ENCODE measurements around the gene CST4.
"Not testable (repeated sequence)": the region's sequence is repeated elsewhere in the genome, so short reads cannot be mapped to it uniquely, and the experiment has no call there.

Gene CST4

DNA sequence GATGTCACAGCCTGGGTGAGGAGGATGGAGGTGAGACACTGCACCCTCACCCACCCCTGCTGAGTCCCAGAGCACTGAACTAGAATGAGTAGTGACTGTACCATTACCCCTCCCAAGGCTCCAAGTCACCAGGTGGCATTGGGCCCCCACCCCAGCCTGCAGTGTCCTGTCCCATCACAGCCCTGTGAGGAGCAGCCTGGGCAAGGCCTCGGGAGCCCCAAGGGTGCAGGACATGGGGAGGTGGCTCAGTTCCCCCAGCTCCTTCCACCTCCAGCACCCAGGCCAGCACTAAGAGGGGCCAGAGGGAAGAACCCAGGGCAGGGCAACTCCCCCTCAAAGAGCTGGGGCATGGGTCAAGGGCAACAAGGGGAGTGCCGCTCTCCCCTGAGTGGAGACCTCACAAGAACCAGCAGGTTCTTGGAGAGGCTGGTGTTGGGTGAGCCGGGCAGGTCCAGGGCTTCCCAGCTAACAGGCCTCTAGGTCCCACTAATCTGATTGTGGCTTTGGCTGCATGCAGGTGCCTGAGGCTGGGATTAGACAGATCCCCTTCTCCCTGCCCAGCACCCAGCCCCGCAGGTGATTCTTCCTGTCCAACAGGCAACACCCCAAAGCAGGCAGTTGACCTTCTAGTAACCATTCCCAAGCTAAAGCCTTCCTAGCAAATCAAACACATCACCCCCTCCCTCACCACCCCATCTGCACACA lies 2.6 kb downstream of the CST4 start:
- no peak for DNase-seq

DNA sequence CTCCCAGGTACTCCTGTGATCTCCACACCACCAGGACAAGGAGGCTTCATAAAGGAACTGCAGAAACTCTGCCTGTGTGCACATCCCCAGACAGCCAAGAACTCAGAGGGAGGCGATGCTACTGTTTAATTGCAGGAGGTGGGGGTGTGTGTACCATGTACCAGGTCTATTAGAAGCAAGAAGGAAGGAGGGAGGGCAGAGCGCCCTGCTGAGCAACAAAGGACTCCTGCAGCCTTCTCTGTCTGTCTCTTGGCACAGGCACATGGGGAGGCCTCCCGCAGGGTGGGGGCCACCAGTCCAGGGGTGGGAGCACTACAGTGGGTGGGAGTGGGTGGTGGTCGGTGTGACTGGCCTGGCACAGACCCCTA lies 3.3 kb downstream of the CST4 start:
- not testable (repeated sequence) for DNase-seq

DNA sequence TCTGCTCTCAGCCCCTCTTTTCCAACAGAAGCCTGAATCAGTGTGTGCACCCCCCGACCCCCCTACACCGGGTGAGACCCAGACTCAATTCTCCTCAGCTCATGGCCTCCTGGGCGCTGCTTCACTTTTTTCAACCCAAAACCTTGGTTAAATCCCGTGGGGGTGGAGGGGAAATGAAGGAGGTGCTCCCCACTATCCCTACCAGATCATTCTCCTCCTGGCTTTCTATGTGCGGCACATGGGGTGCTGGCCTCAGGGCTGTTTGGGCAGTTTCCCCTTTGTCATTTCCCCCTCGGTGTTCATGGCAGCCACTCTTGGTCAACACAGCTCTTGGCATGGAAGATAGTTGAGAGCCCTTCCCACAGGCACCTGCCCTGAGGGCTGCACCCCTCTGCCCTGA lies 4.6 kb downstream of the CST4 start:
- no peak for DNase-seq

DNA sequence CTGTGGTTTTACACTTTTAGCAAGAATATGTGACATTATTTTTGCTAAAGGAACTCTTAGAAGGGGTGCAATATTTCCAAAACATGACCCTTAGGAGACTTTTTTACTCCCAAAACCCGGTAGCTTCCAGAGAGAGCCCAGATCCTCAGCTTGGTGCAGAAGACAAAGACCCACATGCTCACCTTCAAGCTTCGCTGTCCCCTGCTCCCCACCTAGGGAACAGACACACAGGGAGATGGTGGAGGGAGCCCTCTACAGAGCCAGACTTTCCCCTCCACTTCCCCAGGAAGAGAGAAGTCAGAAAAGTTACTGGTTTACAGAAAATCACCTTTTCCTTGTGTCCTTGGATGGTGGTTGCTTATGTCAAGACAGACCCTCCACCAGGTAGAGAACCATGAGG lies 5.0 kb downstream of the CST4 start:
- no peak for DNase-seq

DNA sequence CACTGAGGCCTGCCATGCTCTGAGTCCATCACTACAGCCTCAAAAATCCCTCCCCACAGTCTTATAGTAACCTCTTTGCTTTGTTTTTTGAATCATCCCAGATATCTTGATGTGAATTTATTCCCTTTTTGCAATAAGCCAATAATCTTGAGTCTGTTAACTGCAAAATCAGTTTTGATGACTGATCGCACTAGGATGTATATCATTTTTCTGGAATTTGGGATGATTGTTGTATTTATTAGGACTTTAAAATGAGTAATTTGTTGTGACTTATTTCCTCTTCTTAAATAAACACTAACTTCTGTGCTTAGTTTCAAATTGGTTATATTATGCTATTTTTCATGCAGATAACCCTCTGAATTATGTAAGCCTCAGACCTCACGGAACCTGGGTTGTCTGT lies 5.6 kb downstream of the CST4 start:
- DNase-seq, result no peak

DNA sequence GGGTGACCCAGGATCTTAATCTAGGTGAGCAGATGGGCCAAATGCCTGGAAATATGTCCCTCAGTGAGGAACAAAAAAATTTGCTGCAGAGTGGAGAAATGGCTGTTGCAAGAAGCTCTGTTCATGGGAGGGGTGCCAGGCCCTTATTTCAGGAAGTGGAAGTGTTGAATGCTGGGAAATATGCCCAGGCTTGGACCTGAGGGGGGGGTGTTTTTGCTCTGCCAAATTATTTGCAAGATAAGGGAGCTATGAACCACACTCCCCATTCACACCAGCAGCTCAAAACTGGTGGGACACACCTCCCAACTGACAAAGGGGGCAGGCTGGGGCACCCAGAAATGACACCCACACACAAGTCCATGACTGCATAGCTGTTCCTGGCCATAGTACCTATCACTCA lies 8.7 kb downstream of the CST4 start:
- no peak for DNase-seq

DNA sequence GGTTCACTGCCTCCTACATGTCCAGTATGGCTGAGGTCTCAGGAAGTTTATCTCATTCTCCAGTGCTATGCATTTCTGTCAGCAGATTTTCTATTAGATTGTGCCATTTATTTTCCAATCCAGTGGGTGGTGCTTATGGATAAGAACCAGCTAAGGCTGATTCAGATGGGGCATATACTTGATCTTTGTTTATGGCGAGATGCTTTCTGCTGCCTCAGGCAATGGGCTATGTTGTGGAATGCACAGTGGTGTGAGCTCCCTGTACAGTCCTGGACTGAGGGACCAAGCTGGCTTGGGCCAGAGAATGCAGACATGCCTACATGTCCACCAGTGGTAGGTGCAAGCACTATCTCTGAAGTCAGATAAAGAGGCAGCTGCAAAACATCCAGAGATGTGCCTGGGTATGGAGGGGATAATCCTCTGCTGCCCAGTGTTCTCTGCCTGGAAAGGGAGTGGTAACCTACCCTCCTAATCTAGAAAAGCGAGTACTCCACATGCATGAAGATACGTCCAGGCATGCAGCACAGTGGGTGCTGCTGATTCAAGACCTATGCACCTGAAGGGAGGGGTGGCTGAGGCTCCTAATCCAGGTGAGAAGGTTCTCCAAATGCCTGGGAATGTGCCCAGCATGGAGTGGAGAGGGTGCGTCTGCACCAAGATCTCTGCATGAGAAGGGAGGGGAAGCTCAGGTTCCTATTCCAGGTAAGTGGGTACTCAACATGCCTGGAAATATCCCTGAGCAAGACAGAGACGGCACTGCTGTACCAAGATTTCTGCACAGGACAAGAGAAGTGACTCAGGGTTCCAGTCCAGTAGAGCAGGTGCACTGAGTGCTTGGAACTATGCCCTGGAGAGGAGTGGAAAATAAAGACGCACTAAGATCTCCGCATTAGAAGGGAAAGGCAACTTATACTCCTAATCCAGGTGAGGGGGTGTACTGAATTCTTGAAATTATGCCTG lies 9.4 kb downstream of the CST4 start:
- DNase-seq, result no peak

DNA sequence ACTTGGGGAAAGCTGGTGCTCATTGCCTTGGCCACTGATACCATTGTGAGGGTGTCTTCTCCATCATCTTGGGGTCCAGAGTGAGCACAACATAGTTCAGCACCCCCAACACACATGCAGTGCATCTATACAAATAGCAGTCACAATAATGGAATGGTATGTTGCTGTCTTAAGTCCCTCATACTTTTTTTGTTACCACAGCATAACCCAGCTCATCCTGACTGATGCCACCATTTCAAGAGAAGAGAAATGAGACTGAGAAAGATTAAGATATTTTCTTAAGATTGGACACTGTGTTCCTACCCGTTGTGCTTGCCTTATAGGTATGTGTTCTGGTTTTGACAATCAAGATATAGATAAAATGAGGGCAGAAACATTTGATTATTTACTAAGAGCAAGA lies 15.6 kb downstream of the CST4 start:
- no peak for DNase-seq

DNA sequence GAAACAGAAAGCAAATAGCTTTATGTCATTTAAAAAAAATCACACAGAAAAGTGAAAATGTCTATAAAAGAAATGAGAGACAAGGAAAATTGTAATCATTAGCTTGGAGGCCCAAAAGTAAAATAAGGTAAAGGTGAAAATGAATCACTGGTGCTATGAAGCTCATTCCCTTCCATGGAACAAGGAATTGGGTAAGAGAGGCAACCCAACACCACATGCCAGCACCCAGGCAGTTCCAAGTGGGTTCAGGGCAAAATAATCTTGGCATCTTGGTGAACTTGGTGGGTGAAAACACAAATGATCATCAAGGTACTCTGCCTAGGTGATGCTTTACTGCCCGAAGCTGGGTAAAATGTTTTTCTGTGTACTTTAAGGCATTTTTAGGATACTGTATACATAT lies 16.7 kb downstream of the CST4 start:
- DNase-seq, result no peak

DNA sequence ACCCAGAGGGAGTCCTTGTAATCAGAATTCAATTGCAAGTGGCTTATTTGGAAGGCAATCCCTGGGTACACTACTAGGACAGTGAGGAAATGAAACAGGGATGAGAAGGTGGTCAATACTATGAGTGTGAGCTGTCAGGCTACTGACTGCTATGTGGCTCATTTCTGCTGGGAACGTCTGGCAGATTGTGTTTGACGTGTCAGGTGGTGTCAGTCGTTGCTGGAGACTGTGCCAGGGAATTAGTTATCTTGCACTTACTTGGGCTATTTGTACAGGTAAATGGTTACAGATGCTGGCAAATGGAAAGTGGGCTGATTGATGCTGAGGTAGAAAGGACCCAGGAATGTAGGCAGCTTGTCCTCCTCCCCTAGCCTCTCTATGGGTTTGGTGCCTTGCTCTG lies 17.4 kb downstream of the CST4 start:
- no peak for DNase-seq

DNA sequence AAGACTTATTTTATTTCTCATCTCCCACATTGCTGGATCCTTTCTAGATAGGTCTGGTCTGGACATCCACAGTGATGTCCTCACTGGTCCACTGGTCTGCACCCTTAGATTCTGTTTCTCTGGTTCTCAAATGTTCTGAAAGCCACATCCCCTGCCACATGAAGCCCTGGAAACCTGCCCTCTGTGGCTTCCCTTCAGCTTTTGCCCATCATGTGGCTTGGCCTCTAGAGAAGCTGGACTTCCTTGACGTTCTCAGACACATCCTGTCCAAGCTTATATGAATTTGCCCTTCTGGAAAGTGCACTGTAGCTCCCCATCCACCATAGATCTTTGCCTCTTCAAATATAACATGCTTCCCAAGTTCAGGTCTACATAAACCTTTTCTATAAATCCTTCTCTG lies 18.5 kb downstream of the CST4 start:
- DNase-seq, result no peak

DNA sequence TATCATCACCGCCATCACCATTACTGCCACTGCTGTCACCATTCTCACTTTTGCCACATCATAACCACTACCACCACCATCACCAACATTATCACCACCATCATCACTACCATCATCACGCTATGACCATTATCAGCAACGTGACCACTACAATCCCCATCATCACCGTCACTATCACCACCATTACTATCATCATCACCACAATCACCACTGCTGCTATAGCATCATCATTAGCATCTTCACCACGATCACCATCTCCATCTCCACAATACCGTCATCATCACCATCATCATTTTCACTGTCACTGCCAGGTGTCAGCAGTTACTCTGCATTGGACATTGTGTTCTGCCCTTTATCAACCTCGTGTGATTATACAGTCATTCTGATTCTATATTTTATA lies 19.0 kb downstream of the CST4 start:
- DNase-seq, result no peak

DNA sequence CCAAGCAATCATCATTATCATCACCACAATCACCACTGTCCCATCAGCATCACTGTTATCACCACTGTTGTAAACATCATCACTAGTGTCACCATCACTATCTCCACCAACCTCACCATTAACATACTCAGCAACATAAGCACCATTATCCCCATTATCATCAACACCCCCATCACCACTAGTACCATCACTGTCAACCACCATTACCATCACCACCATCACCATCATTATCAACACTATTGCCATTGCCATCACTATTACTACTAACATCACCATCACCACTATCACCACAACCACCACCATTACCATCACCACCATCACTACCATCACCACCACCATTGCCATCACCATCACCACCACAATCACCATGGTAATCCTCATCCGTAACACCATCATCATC lies 19.5 kb downstream of the CST4 start:
- DNase-seq, result no peak

DNA sequence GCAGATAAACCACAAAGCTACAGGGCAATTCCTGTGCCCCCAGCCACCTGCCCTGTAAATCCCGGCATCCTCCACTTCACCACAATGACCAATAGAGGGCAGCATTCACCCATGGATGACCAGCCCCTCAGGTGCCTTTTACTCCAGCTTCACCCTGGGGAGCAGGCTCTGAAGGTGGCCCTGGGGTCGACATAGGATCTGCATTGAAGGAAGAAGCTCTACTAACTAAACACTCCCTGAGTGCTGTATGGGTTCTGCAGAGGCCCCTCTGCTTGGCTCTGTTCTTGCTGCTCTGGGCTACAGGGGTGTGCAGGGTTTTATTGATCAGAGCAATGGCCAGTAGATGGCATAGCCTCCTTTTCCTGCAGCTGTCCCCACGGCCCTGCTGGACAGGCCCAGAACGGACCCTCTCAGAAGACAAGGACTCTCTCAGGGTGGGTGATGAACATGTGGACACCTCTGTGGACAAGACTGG lies 20.3 kb downstream of the CST4 start:
- peak; percentile 71 for DNase-seq

DNA sequence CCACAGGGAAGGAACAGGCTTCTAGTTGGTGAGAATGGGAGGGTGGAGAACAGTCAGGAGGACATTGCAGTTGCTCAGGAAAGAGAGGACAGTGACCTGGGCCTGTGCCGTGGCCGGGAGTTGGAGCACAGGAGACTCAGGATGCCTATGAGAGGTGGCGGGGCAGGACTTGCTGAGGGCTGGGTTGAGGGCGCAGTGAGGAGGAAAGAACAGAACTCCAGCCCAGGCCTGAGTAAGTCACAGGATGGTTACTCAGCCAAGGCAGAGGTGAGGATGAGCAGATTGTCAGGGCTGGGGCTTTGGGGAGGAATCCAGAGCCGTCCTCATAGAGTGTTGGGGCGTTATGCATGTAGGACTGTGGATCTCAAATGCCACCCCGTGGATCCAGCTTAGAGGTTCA lies 21.2 kb downstream of the CST4 start:
- DNase-seq, result no peak

DNA sequence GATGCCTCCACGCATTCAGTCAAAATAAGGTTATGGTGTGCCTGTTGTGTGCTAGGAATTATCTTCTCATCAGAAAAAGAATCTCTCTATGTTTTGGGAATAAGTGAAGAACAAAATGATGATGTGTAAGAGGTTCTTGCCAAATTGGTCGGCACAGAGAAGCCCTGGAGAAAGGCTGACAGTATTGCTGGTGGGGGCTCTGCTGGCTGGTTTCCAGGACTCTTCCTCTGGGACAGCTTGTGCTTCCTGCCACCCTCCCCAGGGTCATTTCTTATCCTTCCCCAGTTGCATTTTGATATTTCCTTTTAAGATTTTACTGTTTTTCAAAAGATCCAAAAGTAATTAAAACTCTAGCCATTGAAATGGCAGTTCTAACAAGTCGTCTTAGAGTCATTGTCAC lies 22.1 kb downstream of the CST4 start:
- no peak for DNase-seq

DNA sequence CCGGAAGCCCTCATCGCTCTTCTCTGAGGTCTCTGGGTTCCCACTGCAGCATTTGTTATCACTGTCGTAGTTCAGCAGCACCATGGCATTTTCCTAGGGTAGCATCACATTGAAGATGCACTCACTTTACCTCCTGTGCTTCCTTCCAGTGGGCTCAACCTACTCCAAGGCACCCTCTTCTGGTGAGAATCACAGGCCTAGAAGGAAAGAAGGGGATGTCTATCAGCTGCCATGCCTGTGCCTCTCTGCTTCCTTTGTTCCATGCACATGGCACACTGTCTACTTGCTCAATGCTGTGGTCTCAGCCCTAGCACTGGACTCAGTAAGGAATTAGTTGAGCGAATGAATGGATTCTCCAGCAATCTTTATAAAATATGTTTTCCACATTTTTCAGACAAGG lies 22.6 kb downstream of the CST4 start:
- no peak for DNase-seq

DNA sequence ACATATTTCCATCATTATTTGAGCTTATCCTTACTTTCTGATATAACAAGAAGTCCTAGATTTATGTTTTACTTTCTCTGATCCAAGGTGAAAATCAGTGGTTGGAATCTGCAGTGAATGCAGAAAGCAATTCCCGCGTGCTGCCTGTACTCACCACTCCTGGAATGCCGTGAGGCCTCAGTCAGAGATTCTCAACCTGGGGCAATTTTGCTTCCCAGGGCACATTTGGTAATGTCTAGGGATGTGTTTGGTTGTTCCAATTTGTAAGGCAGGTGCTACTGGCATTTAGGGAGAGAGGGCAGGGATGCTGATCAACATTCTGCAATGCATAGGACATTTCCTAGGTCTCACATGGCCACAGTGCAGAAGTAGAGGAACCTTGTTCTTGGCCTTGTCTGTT lies 23.9 kb downstream of the CST4 start:
- no peak for DNase-seq

DNA sequence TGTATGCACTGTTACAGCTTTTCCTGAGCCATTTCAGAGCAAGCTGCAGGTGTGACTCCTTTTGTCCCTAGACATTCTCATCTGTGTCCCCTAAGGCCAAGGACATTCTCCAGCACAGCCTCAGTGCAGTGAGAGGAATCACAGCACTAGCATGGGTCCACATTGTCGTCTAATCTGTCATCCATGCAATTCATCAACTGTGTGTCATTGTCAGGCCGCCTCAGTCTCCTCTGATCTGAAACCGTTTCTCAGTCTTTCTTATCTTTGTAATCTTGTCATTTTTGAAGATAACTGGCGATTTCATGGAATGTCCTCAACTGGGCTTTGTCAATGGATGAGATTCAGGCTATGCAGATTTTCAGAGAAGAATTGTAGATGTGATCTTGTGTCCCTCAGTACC lies 24.8 kb downstream of the CST4 start:
- not testable (repeated sequence) for DNase-seq

DNA sequence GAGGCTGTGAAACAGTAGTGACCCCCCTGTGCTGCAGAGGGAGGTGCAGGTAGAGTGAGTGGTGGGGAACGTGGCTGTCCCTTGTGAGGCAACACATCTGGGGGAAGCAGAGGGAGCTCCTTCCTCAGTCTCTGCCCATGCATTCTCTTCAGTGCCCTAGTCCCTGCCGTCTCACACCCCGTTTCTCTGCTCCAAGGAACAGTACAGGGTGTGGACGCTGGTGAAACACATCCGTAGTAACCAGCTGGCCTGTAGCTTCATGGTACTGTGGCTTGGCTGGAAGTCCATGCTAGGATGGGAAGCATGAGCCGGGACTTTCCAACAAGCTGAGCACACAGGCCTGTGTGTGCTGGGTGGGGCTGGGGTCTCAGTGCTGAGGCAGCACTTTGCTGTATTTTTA lies 25.7 kb downstream of the CST4 start:
- DNase-seq, result no peak

DNA sequence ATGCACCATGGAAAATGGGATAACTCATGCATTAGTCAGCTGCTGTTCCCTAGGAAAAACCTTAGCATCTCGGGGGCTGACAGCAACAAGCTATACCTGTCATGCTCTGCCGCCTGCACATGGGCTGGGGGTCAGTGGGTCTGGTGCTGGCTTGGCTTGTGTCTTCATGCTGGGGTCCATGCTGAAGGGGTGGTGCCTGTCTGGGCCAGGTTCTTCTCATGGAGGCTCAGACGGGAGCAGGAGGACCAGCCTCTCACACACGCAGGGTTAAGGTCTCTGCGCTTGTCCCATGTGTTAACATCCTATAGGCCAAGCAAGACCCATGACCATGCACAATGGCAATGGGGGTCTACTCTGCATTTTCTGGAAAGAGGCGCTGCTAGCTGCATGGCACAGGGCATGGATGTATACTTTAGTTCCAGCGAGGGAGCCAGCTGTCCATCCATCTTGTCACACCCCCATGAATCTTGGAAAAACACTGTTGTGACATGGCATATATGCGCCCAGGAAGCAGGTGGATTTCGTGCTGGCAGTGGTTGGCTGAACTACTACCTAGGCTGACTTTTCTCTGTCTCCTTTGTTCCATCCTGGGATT lies 26.5 kb downstream of the CST4 start:
- DNase-seq, result no peak

DNA sequence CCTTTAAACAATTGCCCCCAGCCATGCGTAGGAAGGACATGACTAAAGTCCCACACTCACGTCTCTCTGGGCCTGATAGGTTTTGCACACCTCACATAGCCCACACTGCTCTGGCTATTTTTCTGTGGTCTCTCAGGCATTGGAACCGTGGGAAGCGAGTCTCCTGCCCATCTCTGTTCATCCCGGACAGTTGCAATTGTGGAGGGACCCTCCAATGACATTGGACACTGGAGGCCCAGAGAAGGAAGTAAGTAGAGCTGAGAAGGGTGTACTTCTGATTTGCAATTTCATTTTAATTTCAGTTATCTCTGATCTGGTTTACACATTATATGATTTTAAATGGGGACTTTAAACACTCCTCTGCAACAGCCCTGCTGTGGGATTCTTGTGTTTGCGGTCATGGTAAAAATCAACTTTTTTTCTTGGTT lies 27.8 kb downstream of the CST4 start:
- no peak for DNase-seq

DNA sequence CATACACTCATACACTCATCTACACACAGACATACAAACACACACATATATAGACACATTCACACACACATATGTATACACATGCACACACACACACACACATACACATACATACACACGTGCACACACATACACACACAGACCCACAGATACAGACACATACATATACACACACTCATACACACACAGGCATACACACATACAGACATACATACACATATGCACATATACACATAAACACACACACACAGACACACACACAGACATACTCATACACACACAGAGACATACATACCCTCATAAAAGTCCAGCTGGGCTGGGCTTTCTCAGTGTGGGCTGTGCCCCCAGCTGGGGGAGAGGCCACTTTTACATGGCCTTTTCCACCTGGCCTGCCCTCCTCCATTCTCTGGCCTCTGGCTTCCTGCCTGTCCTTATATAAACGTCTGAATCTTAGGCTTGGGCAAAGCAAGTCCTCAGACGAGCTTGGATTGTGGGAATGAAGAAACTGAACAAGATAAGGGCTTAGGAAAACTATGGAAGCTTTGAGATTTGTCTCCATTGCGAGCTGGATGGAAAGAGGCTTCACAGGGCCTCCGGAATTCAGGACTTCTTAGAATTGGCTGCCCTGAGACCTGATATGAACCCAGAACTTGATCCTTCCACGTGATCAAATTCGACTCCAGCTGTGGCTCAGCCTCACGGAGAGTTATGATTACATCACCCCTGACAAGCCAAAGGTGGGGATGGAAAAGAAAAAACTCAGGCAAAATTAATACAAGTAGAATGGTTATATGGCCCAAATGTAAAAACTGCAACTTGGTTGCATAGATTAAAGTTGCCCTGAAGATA lies 28.6 kb downstream of the CST4 start:
- DNase-seq, result peak; percentile 80
